NCI-H524 treated with DMSO at 0.1 percent for 48 hours (cell line): ENCODE results near the gene DLG5.

ENCODE experiments used
- DNase-seq: peaks from one replicate; lab custom pipeline; 2025; lab: John Stamatoyannopoulos, UW

The DLG5 gene

DNA sequence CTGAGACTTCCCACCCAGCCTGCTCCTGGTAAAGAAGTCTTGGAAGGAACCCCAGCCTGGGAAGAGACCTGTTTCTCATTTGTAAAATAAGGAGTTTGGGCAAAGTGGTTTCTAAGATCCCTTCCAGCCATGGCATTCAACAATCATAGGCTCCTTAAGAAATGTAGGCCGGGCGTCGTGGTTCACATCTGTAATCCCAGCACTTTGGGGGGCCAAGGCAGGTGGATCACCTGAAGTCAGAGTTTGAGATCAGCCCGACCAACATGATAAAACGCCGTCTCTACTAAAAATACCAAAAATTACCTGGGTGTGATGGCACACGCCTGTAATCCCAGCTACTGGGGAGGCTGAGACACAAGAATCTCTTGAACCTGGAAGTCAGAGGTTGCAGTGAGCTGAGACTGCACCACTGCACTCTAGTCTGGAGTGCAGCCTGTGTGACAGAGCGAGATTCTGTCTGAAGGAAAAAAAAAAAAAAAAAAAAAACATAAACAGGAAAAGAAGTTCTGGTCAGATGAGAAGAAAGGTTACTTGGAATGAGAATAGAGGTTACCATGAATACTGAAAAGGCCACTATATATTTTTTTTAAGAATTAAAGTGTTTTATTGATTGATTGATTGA, 15.9 kb downstream of the DLG5 start:
- no peak for DNase-seq

DNA sequence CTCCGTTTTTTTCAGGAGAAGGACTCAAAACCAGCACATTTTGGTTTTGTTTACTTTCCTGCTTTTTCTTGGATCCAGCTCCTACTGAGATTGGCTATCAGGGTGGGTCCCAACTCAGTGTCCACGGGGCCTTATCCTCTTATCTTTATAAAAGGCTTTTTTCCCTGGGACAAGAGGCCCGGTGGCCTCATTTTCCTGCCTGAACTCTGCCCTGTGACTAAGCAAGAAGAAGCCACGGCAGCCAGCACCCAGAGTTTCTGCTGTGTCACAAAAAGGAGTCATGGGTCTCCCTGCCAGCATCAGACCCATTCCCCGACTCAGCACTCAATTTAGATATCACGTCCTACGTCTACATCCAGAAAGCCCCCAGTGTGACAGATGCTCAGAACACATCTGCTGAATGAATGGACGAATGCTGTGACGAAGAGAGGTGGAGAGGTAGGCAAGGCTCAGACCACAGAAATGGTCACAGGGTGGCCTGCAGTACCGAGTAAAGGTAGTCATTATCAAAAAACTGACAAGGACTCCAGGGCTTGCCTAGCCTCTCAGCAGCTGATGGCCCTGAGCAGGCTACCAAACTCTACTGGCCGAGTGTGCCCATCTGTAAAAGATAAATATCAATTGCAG, 16.7 kb downstream of the DLG5 start:
- no peak for DNase-seq

- no peak for DNase-seq
Observed at GRCh38 chr10:77909021-77909748, 17.4 kb downstream of the DLG5 start.

DNA sequence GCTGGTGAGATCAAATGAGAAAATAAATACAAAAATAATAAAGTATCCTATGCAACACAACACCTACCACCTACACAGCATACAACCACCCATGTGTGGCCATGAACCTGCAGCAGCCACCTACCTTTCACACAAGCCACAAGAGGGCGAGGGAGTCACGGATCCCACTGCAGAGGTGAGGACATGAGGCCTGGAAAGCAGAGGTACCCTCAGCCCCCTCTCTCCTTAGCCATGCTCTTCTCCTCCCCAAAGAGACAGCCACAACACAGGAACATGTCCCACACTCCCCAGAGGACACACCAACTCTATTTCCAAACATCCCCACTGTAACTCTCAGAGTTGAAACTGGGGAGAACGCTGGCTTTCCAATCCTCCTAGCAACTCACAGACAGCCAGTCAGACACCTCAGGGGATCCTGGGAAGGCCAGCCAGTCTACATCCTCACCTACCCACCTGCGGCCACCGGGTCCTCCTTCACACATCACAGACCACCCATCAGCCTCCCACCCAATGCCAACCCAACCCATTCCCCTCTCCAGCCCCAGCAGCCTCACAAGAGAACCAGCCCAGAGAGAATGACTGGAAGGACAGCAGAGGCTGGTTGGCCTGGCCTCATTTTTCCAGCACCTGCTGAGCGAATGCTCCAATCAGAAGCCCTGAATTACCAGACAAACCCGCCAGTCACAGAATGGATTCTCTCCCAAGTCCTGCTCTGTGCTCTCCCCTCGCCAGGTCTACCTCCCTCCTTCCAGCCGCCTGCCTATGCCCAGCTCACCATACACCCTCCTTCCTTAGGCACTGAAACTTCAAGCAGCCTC, 18.4 kb downstream of the DLG5 start:
- no peak for DNase-seq

DNA sequence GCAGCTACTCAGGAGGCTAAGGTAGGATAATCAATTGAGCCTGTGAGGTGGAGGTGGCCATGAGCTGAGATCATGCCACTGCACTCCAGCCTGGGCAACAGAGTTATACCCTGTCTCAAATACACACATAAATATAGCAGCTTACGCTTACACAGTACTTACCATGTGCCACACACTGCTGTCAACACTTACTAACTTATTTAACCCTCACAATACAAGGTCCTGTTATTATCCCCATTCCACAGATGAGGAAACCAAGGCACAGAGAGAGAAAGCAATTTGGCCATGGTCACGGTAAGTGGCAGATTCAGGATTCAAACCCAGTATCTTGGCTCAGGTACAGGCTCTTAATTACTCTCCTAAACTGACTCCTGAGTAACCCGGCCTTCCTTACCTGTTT, 19.1 kb downstream of the DLG5 start:
- no peak for DNase-seq

DNA sequence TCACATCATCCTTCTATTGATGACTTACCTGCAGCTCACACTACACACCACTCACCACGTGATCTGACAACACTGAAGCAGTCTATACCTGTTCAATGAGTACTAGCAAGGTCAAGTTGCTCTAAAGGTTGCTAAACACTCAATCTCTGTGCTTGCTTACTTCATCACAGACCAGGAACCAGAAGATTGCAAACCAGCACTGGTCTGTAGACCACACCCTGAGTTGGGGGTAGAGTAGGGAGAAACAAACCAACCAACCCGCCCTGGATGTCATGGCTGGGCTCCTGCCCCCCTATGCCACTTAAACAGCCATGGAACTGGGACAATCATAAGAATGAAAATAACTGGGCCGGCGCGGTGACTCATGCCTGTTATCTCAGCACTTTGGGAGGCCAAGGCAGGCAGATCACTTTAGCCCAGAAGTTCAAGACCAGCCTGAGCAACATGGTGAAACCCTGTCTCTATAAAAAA, 19.6 kb downstream of the DLG5 start:
- DNase-seq: no peak

DNA sequence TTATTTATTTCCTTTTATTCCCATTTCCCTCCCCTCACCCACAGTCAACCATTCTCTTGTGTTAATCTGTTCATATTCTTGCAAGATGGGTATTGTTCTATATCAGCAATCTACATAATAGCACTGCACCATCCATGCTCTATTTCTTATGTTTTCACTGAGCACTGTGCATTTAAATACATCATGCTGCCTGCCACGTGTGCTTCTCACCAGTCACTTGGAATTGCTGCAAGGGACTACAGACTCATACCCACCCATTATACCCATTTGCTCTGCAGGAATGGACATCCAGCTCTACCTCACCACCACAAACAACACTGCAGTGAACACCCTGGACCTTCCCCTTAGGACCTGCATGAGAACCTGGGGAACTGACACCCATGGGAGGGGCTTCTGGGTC, 20.8 kb downstream of the DLG5 start:
- DNase-seq: no peak

GRCh38 chr10:77905086-77905748, 21.3 kb downstream of the DLG5 start:
- DNase-seq: no peak

DNA sequence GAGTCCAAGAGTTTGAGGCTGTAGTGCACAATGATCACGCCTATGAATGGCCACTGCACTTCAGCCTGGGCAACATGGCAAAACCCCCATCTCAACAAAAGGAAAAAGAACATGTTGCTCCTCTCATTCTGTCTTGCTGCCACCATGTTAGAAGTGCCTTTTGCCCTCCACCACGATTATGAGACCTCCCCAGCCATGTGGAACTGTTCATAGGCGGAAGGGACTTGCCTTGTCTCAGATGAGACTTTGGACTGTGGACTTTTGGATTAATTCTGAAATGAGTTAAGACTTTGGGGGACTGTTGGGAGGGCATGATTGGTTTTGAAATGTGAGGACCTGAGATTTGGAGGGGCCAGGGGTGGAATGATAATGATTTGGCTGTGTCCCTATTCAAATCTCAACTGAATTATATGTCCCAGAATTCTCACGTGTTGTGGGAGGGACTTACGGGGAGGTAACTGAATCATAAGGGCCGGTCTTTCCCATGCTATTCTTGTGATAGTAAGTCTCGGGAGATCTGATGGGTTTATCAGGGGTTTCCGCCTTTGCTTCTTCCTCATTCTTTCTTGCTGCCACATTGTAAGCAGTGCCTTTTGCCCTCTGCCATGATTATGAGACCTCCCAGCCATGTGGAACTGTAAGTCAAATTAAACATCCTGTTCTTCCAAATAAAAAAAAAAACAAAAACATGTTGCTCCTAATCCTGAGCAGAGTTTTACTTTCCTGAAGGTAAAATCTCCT, 22.3 kb downstream of the DLG5 start:
- no peak for DNase-seq

DNA sequence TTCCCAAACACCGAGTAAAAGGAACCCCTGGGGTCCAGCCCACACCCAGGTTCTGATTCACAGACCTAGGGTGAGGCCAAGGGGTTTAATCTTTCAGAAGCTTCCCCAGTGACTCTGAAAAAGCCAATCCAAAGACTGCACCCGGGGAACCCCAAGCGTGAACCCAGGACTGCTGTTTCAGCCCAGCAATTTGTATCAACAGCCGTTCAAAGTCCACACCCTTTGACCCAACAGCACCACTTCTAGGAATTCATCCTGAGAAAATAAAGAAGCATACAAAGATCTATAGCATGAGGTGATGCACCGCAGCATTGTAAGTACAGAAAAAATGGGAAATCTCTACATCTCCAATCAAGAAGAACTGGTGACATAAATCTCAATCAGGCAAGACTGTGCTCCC, 24.4 kb downstream of the DLG5 start:
- no peak for DNase-seq

DNA sequence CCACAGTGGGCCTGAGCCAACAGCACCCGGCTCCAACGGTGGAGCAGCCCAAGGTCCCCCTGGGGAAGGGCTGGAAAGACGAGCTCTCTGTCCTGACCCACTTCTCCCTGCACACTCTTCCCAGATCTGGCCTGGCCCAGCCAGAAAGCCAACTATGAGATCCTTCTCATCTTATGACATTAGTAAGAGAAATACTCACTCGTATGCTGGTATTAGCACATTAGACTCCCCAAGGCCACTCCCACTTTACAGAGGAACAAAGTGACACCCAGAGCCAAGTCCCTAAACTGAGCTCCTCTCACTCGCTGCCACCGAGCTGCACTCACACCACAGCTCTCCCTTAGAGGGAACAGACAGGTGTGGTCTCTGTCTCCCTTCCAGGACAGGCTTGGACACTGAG, 24.8 kb downstream of the DLG5 start:
- no peak for DNase-seq

- no peak for DNase-seq
Observed at GRCh38 chr10:77899690-77900089, 26.9 kb downstream of the DLG5 start.

DNA sequence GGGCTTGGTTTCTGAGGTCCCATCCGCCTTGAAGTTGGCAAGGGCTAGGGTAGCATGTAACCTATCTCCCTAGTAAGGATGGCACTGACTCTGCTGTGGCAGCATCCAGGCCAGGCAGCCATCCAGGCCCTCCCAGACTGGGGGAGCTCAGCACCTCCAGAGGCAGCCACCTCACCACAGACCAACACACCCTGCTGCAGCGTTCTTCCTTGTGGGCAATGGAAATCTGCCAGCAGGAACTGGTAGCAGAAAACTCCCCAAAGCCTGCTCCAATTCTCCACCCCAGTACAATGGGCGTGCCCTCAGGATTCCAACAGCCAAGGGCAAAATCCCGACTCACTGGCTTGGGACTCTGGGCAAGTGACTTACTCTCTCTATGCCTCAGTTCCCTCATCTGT, 27.5 kb downstream of the DLG5 start:
- DNase-seq: no peak

- peak; percentile 33 for DNase-seq
Observed at GRCh38 chr10:77898323-77899079, 28.1 kb downstream of the DLG5 start.

GRCh38 chr10:77896058-77896457, 30.5 kb downstream of the DLG5 start:
- DNase-seq: no peak

DNA sequence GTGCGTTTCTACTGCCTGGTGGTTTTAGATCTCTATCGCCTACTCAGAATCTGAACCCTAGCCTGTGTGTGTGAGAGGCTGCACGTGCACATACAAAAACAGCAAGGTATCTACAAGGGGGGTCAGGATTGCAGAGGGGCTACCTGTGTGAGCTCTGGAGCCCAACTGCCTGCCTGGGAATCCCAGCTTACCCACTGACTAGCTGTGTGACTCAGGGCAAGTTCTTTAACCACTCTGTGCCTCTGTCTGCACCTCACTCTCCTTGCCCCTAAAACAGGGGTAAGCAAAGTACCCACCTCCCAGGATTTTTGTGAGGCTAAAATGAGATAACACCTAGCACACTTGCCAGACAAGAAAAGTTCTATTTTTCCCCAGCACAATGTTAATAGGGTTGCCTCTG, 32.5 kb downstream of the DLG5 start:
- no peak for DNase-seq

DNA sequence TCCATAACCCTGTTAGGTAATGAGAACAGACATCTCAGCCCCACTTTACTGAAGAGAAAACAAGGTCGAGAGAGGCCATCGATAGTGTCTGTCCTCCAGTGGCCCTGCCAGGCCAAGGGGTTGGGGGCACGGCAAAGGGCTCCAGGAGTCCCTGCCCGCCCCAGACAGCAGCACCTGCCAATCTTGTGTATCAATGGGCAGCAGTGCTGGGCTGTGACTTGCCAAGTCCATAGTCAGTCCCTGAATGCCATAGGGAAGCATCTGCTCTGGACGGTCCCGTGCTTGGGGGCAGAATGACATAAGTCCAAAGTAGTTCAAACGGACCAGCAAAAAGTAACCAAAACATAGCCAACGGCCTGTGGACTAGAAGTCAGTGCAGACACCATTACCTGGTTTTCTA, 33.2 kb downstream of the DLG5 start:
- no peak for DNase-seq

GRCh38 chr10:77892761-77893160, 33.8 kb downstream of the DLG5 start:
- no peak for DNase-seq

DNA sequence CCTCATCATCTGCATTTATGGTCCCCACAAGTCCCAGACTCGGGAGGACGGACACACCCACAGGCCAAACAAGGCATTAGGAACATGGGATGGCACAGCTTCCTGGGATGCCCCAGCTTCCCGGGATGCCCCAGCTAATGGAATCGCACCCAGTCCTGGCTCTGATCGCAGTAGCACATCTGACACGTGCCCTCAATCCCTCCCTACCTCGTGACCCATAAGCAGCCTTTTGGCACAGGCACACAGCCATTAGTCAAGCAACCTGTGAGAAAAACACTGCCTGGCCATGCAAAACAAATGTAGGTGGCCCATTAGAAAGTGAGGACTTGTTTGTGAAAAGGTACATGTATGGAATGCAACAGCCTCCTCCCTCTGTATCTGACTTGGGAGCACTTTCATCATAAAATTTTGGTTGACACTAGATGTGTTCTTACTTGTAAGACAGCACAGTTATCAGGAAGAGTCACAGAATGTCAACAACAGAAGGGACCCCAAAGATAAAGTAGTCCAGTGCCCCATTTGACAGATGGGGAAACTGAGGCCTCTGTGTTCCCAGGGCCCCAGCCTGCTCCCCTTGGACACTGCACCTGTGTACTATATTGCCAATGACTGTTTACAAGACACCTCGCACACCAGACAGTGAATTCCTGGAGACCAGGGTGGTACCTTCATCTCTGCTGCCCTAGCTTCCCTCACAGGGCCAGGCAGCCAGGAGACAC, 34.4 kb downstream of the DLG5 start:
- no peak for DNase-seq

GRCh38 chr10:77890097-77890496, 36.5 kb downstream of the DLG5 start:
- DNase-seq: no peak
